ENCODE measurements around the gene STEAP3.

GRCh38 chr2:119231975-119232665 is 8.5 kb downstream of the STEAP3 start:
- TF ChIP-seq CTCF (IDR thresholded peaks at IDR 0.05 in 4 of 5, conservative IDR thresholded peaks at IDR 0.05 in 1 of 5) (no peak), POLR2A (IDR thresholded peaks at IDR 0.05) (no peak)
